Measurements from ENCODE around the gene SLC13A2. TPM values are rescaled to one million over a fixed set of nuclear protein-coding genes. Genes with fewer than 3 reads are reported as not detected.

SLC13A2 gene
- total and polyA plus RNA-seq, 2 experiments from 2014 or later = not detected

GRCh38 chr17:28478712-28479615 is 5.5 kb downstream of the SLC13A2 start:
- Histone ChIP-seq H3K4me3 (no peak overlapping the region), H2AFZ (no peak overlapping the region), H3K9me2 (ENCODE audit: insufficient read depth) (no peaks in the 10 kb centered on the region), H4K20me1 (replicated peaks; ENCODE audit: insufficient read depth) (no peaks in the 10 kb centered on the region), H3K79me2 (replicated peaks; ENCODE audit: insufficient read depth) (no peaks in the 10 kb centered on the region), H3K36me3 (ENCODE audit: insufficient read depth) (no peaks in the 10 kb centered on the region), H3K27ac (ENCODE audit: low read depth) (no peak overlapping the region), H3K4me2 (no peak overlapping the region), H3K27me3 (ENCODE audit: insufficient read depth) (no peaks in the 10 kb centered on the region), H3F3A (replicated peaks; ENCODE audit: low read depth) (0 out of 2 replicates have a peak, but pooled peaks cover 2% of the 10 kb centered on the region), H3K4me1 (ENCODE audit: insufficient read depth) (0 out of 2 replicates have a peak, but pooled peaks cover 10% of the 10 kb centered on the region)
- no peak for DNase-seq (ENCODE audit: low spot score)
- H3K9me3 Mint-ChIP-seq = no peaks in the 10 kb centered on the region; the same call in 2 of the 3 replicates
- H3K27me3 Mint-ChIP-seq (ENCODE audit: insufficient read depth, low read depth, poor library complexity) = peaks cover 9% of the 10 kb centered on the region
- ATAC-seq = no peak
- no peaks in the 10 kb centered on the region for H3K36me3 Mint-ChIP-seq (ENCODE audit: low read depth)
- H3K27ac Mint-ChIP-seq = no peak overlapping the region
- no peak for TF ChIP-seq EZH2phosphoT487 (IDR thresholded peaks at IDR 0.05; ENCODE audit: unreplicated experiment)
- TF ChIP-seq ZNF114 (CRISPR knock-in tag; IDR thresholded peaks at IDR 0.05) = no peak
- peaks cover 13% of the 10 kb centered on the region for H3K4me1 Mint-ChIP-seq
- no peak overlapping the region for H3K4me3 Mint-ChIP-seq

GRCh38 chr17:28480278-28480677 is 6.8 kb downstream of the SLC13A2 start:
- H2AFZ ChIP-seq = no peak overlapping the region
- H3F3A ChIP-seq (replicated peaks; ENCODE audit: low read depth) = 0 out of 2 replicates have a peak, but pooled peaks cover 2% of the 10 kb centered on the region
- H3K79me2 ChIP-seq (replicated peaks; ENCODE audit: insufficient read depth) = no peaks in the 10 kb centered on the region
- Mint-ChIP-seq H3K27ac (no peak overlapping the region), H3K36me3 (ENCODE audit: low read depth) (no peaks in the 10 kb centered on the region), H3K4me1 (peaks cover 20% of the 10 kb centered on the region), H3K9me3 (no peaks in the 10 kb centered on the region; the same call in 2 of the 3 replicates), H3K4me3 (no peak overlapping the region), H3K27me3 (ENCODE audit: insufficient read depth, low read depth, poor library complexity) (peaks cover 9% of the 10 kb centered on the region)
- DNase-seq (ENCODE audit: low spot score) (no peak), ATAC-seq (no peak)
- no peaks in the 10 kb centered on the region for H3K36me3 ChIP-seq (ENCODE audit: insufficient read depth)
- no peaks in the 10 kb centered on the region for H4K20me1 ChIP-seq (replicated peaks; ENCODE audit: insufficient read depth)
- H3K4me3 ChIP-seq = no peak overlapping the region
- no peak overlapping the region for H3K4me2 ChIP-seq
- H3K27ac ChIP-seq (ENCODE audit: low read depth) = no peak overlapping the region
- H3K9me2 ChIP-seq (ENCODE audit: insufficient read depth) = no peaks in the 10 kb centered on the region
- H3K4me1 ChIP-seq (ENCODE audit: insufficient read depth) = 0 out of 2 replicates have a peak, but pooled peaks cover 10% of the 10 kb centered on the region
- H3K27me3 ChIP-seq (ENCODE audit: insufficient read depth) = no peaks in the 10 kb centered on the region
- TF ChIP-seq EZH2phosphoT487 (IDR thresholded peaks at IDR 0.05; ENCODE audit: unreplicated experiment) = no peak
- TF ChIP-seq ZNF462 (CRISPR knock-in tag; IDR thresholded peaks at IDR 0.05) = no peak
- no peak for TF ChIP-seq ETS1 (IDR thresholded peaks at IDR 0.05)
- TF ChIP-seq NANOG (IDR thresholded peaks at IDR 0.05; ENCODE audit: borderline replicate concordance) = no peak
- no peak for TF ChIP-seq REST (IDR thresholded peaks at IDR 0.05; ENCODE audit: unreplicated experiment)
- TF ChIP-seq CREB1 (CRISPR knock-in tag; IDR thresholded peaks at IDR 0.05; ENCODE audit: low read depth) = no peak
- TF ChIP-seq EZH2 (IDR thresholded peaks at IDR 0.05; ENCODE audit: low read depth, unreplicated experiment) = no peak
- TF ChIP-seq STAT1 (IDR thresholded peaks at IDR 0.05; ENCODE audit: unreplicated experiment) = no peak
- no peak for TF ChIP-seq POLR2AphosphoS5 (IDR thresholded peaks at IDR 0.05; ENCODE audit: low read depth)

Measured in GM23338 (cell line).